Measurements from ENCODE around the gene EFCAB14.

GRCh38 chr1:46654012-46654411, 64.9 kb downstream of the EFCAB14 start:
- TF ChIP-seq RCOR1 (IDR thresholded peaks at IDR 0.05; ENCODE audit: insufficient replicate concordance, low read length) (no peak), RFX5 (IDR thresholded peaks at IDR 0.05; ENCODE audit: low read depth, low read length) (no peak), CTCF (conservative IDR thresholded peaks at IDR 0.05; ENCODE audit: low read depth, low read length) (no peak), MXI1 (IDR thresholded peaks at IDR 0.05; ENCODE audit: borderline replicate concordance, low read depth, low read length) (no peak), CHD1 (IDR thresholded peaks at IDR 0.05; ENCODE audit: low read depth, low read length) (no peak), POLR2A (IDR thresholded peaks at IDR 0.05; ENCODE audit: low read depth, low read length) (no peak), FOS (IDR thresholded peaks at IDR 0.05; ENCODE audit: low read depth, low read length) (no peak), BHLHE40 (IDR thresholded peaks at IDR 0.05; ENCODE audit: low read depth, low read length) (no peak), SMC3 (IDR thresholded peaks at IDR 0.05; ENCODE audit: low read depth, low read length) (no peak)

Measured in IMR-90 (cell line).